Panc1 (cell line): Measurements from ENCODE around the gene FA2H. TPM values are rescaled to one million over a fixed set of nuclear protein-coding genes. Genes with fewer than 3 reads are reported as not detected.
"Not testable (repeated sequence)": the region's sequence is repeated elsewhere in the genome, so short reads cannot be mapped to it uniquely, and the experiment has no call there.

ENCODE experiments used
- ATAC-seq: fragments of 200-7000 bp; cut with Tn5 transposase; 2 replicates; pipeline ENCODE4 v1.9.1; 2020; ENCODE audit warnings: mild to moderate bottlenecking, moderate library complexity
- BruUV-seq: library from RNA; stranded (reverse); fragments of 400-500 nt; replicated peaks from 2 replicates; lab custom pipeline; 2021; lab: Mats Ljungman, UMichigan
- CTCF ChIA-PET: fragments of 300-600 bp; sonication (Branson Sonifier 250); formaldehyde crosslinking; loops from one replicate; lab custom pipeline; 2022; ENCODE audit warnings: antibody characterized with exemption; lab: Charles Lee
- POLR2A ChIA-PET: fragments of 300-600 bp; sonication (Branson Sonifier 250); formaldehyde crosslinking; loops from one replicate; lab custom pipeline; 2022; ENCODE audit warnings: antibody characterized with exemption; lab: Charles Lee
- DNase-seq: peaks from one replicate; pipeline ENCODE4 v3.0.0-alpha.2; 2010; ENCODE audit warnings: low read depth, low spot score
- H3K27ac ChIP-seq: 2 replicates; pipeline ENCODE4 v1.5.1; 2011; ENCODE audit warnings: mild to moderate bottlenecking, low read length, inconsistent platforms
- H3K27me3 ChIP-seq: fragments of 200-500 bp; sonication (Bioruptor generic); 2 replicates; pipeline ENCODE4 v1.6.0; 2014; ENCODE audit warnings: low read length, inconsistent platforms; ENCODE audit not compliant: control insufficient read depth, insufficient read depth
- H3K36me3 ChIP-seq: fragments of 200-500 bp; sonication (Bioruptor generic); 2 replicates; pipeline ENCODE4 v1.5.1; 2014; ENCODE audit warnings: inconsistent platforms, mild to moderate bottlenecking, low read length, moderate library complexity; ENCODE audit not compliant: control insufficient read depth, insufficient read depth
- H3K4me1 ChIP-seq: 2 replicates; pipeline ENCODE4 v1.5.1; 2011; ENCODE audit warnings: inconsistent platforms, mild to moderate bottlenecking, low read length, moderate library complexity; ENCODE audit not compliant: control insufficient read depth, insufficient read depth
- H3K4me3 ChIP-seq, 2 experiments: 2 replicates each; pipeline ENCODE4 v1.5.1; 2011 to 2012; ENCODE audit warnings: low read depth in 2 of 2, low read length in 2 of 2, mild to moderate bottlenecking in 2 of 2, inconsistent platforms in 1 of 2, moderate library complexity in 1 of 2
- H3K9me3 ChIP-seq: fragments of 200-500 bp; sonication (Bioruptor generic); 2 replicates; pipeline ENCODE4 v1.5.1; 2014; ENCODE audit warnings: low read depth, mild to moderate bottlenecking, inconsistent platforms, low read length, moderate library complexity; ENCODE audit not compliant: control insufficient read depth, insufficient read depth
- POLR2AphosphoS5 ChIP-seq: IDR thresholded peaks from 2 replicates; pipeline ENCODE4 v1.6.1; 2012; ENCODE audit warnings: mild to moderate bottlenecking, low read depth, low read length, moderate library complexity
- SIN3A ChIP-seq: IDR thresholded peaks from 2 replicates; pipeline ENCODE4 v1.6.1; 2012; ENCODE audit warnings: low read depth, mild to moderate bottlenecking, low read length, moderate library complexity, borderline replicate concordance; ENCODE audit not compliant: insufficient read depth
- TCF7L2 ChIP-seq: IDR thresholded peaks from 2 replicates; pipeline ENCODE4 v1.6.1; 2011; ENCODE audit warnings: mild to moderate bottlenecking, low read depth, low read length, inconsistent platforms
- in situ Hi-C: cut with HindIII; loops from 2 replicates; pipeline ENCODE4 v1.10.0; 2016; ENCODE audit warnings: low sequenced_read_pairs, low pct_unique_long_range_greater_than_20kb
- intact Hi-C: fragments of 100-400 bp; cut with micrococcal nuclease; formaldehyde crosslinking; loops from one replicate; pipeline ENCODE4 v1.10.0; 2022; ENCODE audit not compliant: unreplicated experiment
- total RNA-seq: library from RNA; stranded (reverse); gene quantifications from one replicate; pipeline ENCODE4 v1.2.1, GENCODE V29; 2021; ENCODE audit not compliant: unreplicated experiment
- TF ChIP-seq, protein P1 (sequence below), 2 experiments: IDR thresholded peaks; 2 replicates each; pipeline ENCODE4 v1.6.1; 2011 to 2012; ENCODE audit warnings: low read depth in 2 of 2, control low read depth in 1 of 2, low read length in 1 of 2, mild to moderate bottlenecking in 1 of 2, moderate library complexity in 1 of 2; ENCODE audit not compliant: insufficient read depth in 1 of 2
- TF ChIP-seq, protein P2 (sequence below): fragments of 450-650 bp; IDR thresholded peaks from 2 replicates; pipeline ENCODE4 v1.5.1; 2017; ENCODE audit warnings: mild to moderate bottlenecking

Gene FA2H
- total RNA-seq, 1 experiment from 2014 or later = 0.15 TPM

DNA sequence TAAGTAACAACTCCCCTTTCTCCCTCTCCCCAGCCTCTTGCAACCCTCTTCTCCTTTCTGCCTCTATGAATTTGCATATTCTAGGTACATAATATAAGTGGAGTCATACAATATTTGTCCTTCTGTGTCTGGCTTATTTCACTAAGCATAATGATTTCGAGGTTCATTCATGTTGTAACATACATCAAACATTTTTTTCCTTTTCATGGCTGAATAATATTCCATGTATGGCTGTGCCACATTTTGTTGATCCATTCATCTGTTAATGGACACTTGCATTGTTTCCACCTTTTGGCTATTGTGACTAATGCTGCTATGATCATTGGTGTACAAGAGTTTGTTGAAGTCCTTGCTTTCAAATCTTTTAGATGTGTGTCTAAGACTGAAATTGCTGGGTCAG lies 17.6 kb upstream of the FA2H start:
- no peak for ATAC-seq
- intact Hi-C loops = no loop called here
- Histone ChIP-seq H3K9me3 (no peaks in the 10 kb centered on the region), H3K27ac (no peak overlapping the region), H3K4me1 (no peaks in the 10 kb centered on the region), H3K27me3 (peaks cover 4% of the 10 kb centered on the region; the same call in 1 of the 2 replicates), H3K4me3 (no peak overlapping the region), H3K36me3 (no peaks in the 10 kb centered on the region)
- ChIA-PET POLR2A (no interaction called here), CTCF (no interaction called here)
- no peak for DNase-seq
- BruUV-seq = no TSS peak
- in situ Hi-C loops = no loop called here
- TF ChIP-seq SIN3A (no peak), POLR2AphosphoS5 (no peak), TCF7L2 (no peak)
- TF ChIP-seq, protein P1, sequence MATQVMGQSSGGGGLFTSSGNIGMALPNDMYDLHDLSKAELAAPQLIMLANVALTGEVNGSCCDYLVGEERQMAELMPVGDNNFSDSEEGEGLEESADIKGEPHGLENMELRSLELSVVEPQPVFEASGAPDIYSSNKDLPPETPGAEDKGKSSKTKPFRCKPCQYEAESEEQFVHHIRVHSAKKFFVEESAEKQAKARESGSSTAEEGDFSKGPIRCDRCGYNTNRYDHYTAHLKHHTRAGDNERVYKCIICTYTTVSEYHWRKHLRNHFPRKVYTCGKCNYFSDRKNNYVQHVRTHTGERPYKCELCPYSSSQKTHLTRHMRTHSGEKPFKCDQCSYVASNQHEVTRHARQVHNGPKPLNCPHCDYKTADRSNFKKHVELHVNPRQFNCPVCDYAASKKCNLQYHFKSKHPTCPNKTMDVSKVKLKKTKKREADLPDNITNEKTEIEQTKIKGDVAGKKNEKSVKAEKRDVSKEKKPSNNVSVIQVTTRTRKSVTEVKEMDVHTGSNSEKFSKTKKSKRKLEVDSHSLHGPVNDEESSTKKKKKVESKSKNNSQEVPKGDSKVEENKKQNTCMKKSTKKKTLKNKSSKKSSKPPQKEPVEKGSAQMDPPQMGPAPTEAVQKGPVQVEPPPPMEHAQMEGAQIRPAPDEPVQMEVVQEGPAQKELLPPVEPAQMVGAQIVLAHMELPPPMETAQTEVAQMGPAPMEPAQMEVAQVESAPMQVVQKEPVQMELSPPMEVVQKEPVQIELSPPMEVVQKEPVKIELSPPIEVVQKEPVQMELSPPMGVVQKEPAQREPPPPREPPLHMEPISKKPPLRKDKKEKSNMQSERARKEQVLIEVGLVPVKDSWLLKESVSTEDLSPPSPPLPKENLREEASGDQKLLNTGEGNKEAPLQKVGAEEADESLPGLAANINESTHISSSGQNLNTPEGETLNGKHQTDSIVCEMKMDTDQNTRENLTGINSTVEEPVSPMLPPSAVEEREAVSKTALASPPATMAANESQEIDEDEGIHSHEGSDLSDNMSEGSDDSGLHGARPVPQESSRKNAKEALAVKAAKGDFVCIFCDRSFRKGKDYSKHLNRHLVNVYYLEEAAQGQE (IDR thresholded peaks at IDR 0.05; ENCODE audit: insufficient read depth in 1 of 2, low read depth in 2 of 2, low read length in 1 of 2) = no peak
- TF ChIP-seq, protein P2, sequence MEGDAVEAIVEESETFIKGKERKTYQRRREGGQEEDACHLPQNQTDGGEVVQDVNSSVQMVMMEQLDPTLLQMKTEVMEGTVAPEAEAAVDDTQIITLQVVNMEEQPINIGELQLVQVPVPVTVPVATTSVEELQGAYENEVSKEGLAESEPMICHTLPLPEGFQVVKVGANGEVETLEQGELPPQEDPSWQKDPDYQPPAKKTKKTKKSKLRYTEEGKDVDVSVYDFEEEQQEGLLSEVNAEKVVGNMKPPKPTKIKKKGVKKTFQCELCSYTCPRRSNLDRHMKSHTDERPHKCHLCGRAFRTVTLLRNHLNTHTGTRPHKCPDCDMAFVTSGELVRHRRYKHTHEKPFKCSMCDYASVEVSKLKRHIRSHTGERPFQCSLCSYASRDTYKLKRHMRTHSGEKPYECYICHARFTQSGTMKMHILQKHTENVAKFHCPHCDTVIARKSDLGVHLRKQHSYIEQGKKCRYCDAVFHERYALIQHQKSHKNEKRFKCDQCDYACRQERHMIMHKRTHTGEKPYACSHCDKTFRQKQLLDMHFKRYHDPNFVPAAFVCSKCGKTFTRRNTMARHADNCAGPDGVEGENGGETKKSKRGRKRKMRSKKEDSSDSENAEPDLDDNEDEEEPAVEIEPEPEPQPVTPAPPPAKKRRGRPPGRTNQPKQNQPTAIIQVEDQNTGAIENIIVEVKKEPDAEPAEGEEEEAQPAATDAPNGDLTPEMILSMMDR = no peak

DNA sequence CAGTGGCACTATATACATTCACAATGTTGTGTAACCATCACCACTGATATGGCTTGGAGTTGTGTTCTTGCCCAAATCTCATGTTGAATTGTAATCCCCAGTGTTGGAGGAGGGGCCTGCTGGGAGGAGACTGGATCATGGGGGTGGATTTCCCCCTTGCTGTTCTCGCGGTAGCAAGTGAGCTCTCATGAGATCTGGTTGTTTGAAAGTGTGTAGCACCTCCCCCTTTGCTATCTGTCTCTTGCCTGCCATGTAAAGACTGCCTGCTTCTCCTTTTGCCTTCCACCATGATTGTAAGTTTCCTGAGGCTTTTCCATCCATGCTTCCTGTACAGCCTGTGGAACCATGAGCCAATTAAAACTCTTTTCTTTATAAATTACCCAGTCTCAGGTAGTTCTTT lies 17.1 kb upstream of the FA2H start:
- H3K4me1 ChIP-seq, H3K36me3 ChIP-seq, in situ Hi-C loops, CTCF ChIA-PET, DNase-seq, H3K27me3 ChIP-seq, ATAC-seq, H3K4me3 ChIP-seq, intact Hi-C loops, POLR2A ChIA-PET, H3K9me3 ChIP-seq, H3K27ac ChIP-seq, BruUV-seq: not testable (repeated sequence)

DNA sequence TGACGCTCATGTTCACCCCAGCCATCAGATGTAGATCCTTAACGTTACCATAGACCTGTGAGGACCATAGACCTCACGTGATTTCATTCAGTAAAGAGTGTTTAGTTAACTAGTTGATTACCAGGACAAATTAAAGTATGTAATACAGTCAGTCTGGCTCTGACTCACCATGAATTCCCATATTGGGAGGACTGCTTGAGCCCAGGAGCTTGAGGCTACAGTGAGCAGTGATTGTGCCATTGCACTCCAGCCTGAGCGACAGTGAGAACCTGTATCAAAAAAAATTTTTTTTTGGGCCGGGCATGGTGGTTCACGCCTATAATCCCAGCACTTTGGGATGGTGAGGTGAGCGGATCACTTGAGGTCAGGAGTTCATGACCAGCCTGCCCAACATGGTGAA lies 13.5 kb upstream of the FA2H start:
- ChIA-PET POLR2A (no interaction called here), CTCF (no interaction called here)
- ATAC-seq = no peak
- Histone ChIP-seq H3K27me3 (no peaks in the 10 kb centered on the region), H3K9me3 (no peaks in the 10 kb centered on the region), H3K27ac (no peak overlapping the region), H3K4me1 (no peaks in the 10 kb centered on the region), H3K36me3 (no peaks in the 10 kb centered on the region), H3K4me3 (no peak overlapping the region)
- TF ChIP-seq POLR2AphosphoS5 (no peak), SIN3A (no peak), TCF7L2 (no peak)
- TF ChIP-seq, protein P1 (IDR thresholded peaks at IDR 0.05; ENCODE audit: insufficient read depth in 1 of 2, low read depth in 2 of 2, low read length in 1 of 2) = no peak
- TF ChIP-seq, protein P2 = no peak
- no TSS peak for BruUV-seq
- no peak for DNase-seq
- intact Hi-C loops = no loop called here
- in situ Hi-C loops = no loop called here
